Endothelial cell of umbilical vein (primary cell): Measurements from ENCODE around the gene USP37. TPM values are rescaled to one million over a fixed set of nuclear protein-coding genes. Genes with fewer than 3 reads are reported as not detected.

Experiments used
- BruUV-seq: library from RNA; stranded (reverse); fragments of 400-500 nt; replicated peaks from 2 replicates; lab custom pipeline; 2021; lab: Mats Ljungman, UMichigan
- CTCF ChIA-PET: fragments of 300-600, 350-600 bp; sonication (Branson Sonifier 250); formaldehyde crosslinking; loops from one replicate; lab custom pipeline; 2021; ENCODE audit warnings: antibody characterized with exemption, inconsistent platforms; lab: Charles Lee
- POLR2A ChIA-PET: fragments of 300-600, 350-600 bp; sonication (Branson Sonifier 250); formaldehyde crosslinking; loops from one replicate; lab custom pipeline; 2021; ENCODE audit warnings: antibody characterized with exemption, inconsistent platforms; lab: Charles Lee
- DNase-seq: peaks from one replicate; pipeline ENCODE4 v3.0.0-alpha.2; 2011; ENCODE audit warnings: low read depth, low spot score
- FAIRE-seq: peaks from 2 replicates; lab custom pipeline; 2011; peaks lifted over from hg19 to GRCh38; lab: Jason Lieb, UNC
- H2AFZ ChIP-seq: 2 replicates; pipeline ENCODE4 v1.6.0; 2012; ENCODE audit warnings: low read depth, low read length, control low read depth, inconsistent platforms
- H3K27ac ChIP-seq: 2 replicates; pipeline ENCODE4 v1.5.1; 2011; ENCODE audit warnings: low read depth, mild to moderate bottlenecking, control low read depth, low read length, moderate library complexity; ENCODE audit not compliant: insufficient read depth
- H3K27me3 ChIP-seq, 2 experiments: 2 replicates each; pipeline versions ENCODE4 v1.6.0 to v1.6.1; 2011; ENCODE audit warnings: low read length in 2 of 2, mixed read lengths in 1 of 2; ENCODE audit not compliant: control insufficient read depth in 2 of 2, insufficient read depth in 2 of 2
- H3K36me3 ChIP-seq, 2 experiments: 2 replicates in 1 of 2; 3 replicates in 1 of 2; pipeline ENCODE4 v1.5.1; 2011; ENCODE audit warnings: low read length in 2 of 2, mild to moderate bottlenecking in 1 of 2, moderate library complexity in 1 of 2; ENCODE audit not compliant: control insufficient read depth in 2 of 2, insufficient read depth in 2 of 2; ENCODE audit errors: extremely low read depth in 1 of 2
- H3K4me1 ChIP-seq: 3 replicates; pipeline ENCODE4 v1.5.1; 2011; ENCODE audit warnings: mild to moderate bottlenecking, low read length; ENCODE audit not compliant: control insufficient read depth, insufficient read depth; ENCODE audit errors: extremely low read depth
- H3K4me2 ChIP-seq: 2 replicates; pipeline ENCODE4 v1.6.1; 2011; ENCODE audit warnings: low read length, control low read depth, mixed read lengths; ENCODE audit not compliant: insufficient read depth
- H3K4me3 ChIP-seq, 3 experiments: fragments of 200-600 bp in 1 of 3; sonication (generic), shearing (Covaris generic) in 1 of 3; replicated peaks in 1 of 3; 2 replicates each; pipeline ENCODE4 v1.5.1; 2011 to 2016; ENCODE audit warnings: control low read depth in 3 of 3, low read length in 3 of 3, mild to moderate bottlenecking in 2 of 3, inconsistent platforms in 1 of 3, low read depth in 1 of 3, moderate library complexity in 1 of 3; ENCODE audit not compliant: insufficient read depth in 1 of 3
- H3K79me2 ChIP-seq: 2 replicates; pipeline ENCODE4 v1.6.0; 2012; ENCODE audit warnings: low read length, inconsistent platforms; ENCODE audit not compliant: control insufficient read depth, insufficient read depth
- H3K9ac ChIP-seq: replicated peaks from 2 replicates; pipeline ENCODE3; 2011; ENCODE audit warnings: low read length, control low read depth; ENCODE audit not compliant: insufficient read depth; ENCODE audit errors: extremely low read depth
- H3K9me1 ChIP-seq: replicated peaks from 3 replicates; pipeline ENCODE4 v1.6.0; 2011; ENCODE audit warnings: mild to moderate bottlenecking, low read length; ENCODE audit not compliant: control insufficient read depth, insufficient read depth; ENCODE audit errors: extremely low read depth
- H3K9me3 ChIP-seq: replicated peaks from 2 replicates; pipeline ENCODE4 v1.5.1; 2012; ENCODE audit warnings: low read length, inconsistent platforms; ENCODE audit not compliant: control insufficient read depth, insufficient read depth
- H4K20me1 ChIP-seq: replicated peaks from 2 replicates; pipeline ENCODE3; 2011; ENCODE audit warnings: mild to moderate bottlenecking, low read length; ENCODE audit not compliant: control insufficient read depth, insufficient read depth; ENCODE audit errors: extremely low read depth
- CTCF ChIP-seq, 2 donors: IDR thresholded peaks; 1 replicate in 1 of 2; 2 replicates in 1 of 2; pipeline ENCODE4 v1.5.1; 2011; ENCODE audit warnings: low read length in 2 of 2, mild to moderate bottlenecking in 2 of 2, moderate library complexity in 2 of 2, control low read depth in 1 of 2, inconsistent platforms in 1 of 2, low read depth in 1 of 2; ENCODE audit not compliant: insufficient read depth in 1 of 2; ENCODE audit errors: extremely low read depth in 1 of 2
- EZH2 ChIP-seq: IDR thresholded peaks from 2 replicates; pipeline ENCODE4 v1.6.1; 2012; ENCODE audit warnings: borderline replicate concordance, low read depth, mild to moderate bottlenecking, moderate library complexity, low read length, inconsistent platforms; ENCODE audit not compliant: severe bottlenecking
- FOS ChIP-seq: IDR thresholded peaks from 2 replicates; pipeline ENCODE4 v1.6.1; 2011; ENCODE audit warnings: mild to moderate bottlenecking, low read length, moderate library complexity, borderline replicate concordance; ENCODE audit not compliant: insufficient read depth
- GATA2 ChIP-seq: IDR thresholded peaks from 2 replicates; pipeline ENCODE4 v1.7.0; 2011; ENCODE audit warnings: low read depth, mild to moderate bottlenecking, moderate library complexity, mixed read lengths, low read length; ENCODE audit not compliant: insufficient read length, insufficient read depth
- JUN ChIP-seq: IDR thresholded peaks from 2 replicates; pipeline ENCODE4 v1.6.1; 2011; ENCODE audit warnings: borderline replicate concordance, low read depth; ENCODE audit not compliant: insufficient read length, insufficient read depth
- MAX ChIP-seq: IDR thresholded peaks from 2 replicates; pipeline ENCODE4 v1.6.1; 2011; ENCODE audit not compliant: insufficient read depth, insufficient read length
- MYC ChIP-seq: IDR thresholded peaks from one replicate; pipeline ENCODE4 v1.6.1; 2011; ENCODE audit warnings: mild to moderate bottlenecking, low read depth, low read length
- POLR2A ChIP-seq: IDR thresholded peaks from 2 replicates; pipeline ENCODE4 v1.6.1; 2012; ENCODE audit warnings: low read depth, mild to moderate bottlenecking, control low read depth, low read length
- POLR2AphosphoS5 ChIP-seq: IDR thresholded peaks from 2 replicates; pipeline ENCODE4 v1.6.1; 2012; ENCODE audit warnings: low read depth, mild to moderate bottlenecking, control low read depth, low read length, moderate library complexity; ENCODE audit not compliant: insufficient read depth
- dilution Hi-C: fragments of 300-500 bp; cut with MboI; formaldehyde crosslinking; loops from one replicate; pipeline ENCODE4 v1.15.0; 2019; ENCODE audit warnings: low sequenced_read_pairs; ENCODE audit not compliant: extremely low pct_ligation_motif_present
- intact Hi-C: fragments of 100-400 bp; cut with micrococcal nuclease; formaldehyde crosslinking; loops from one replicate; pipeline ENCODE4 v1.10.0; 2022
- polyA plus RNA-seq, 4 experiments: library from polyadenylated mRNA; depleted of rRNA in 3 of 4; stranded (reverse) in 3 of 4; unstranded in 1 of 4; fragments of >200 nt; gene quantifications; 2 replicates each; pipeline versions ENCODE4 v1.2.1 to v1.2.3, GENCODE V29; 2011 to 2012; ENCODE audit warnings: missing spikeins in 1 of 4
- total RNA-seq: library from RNA; stranded (reverse); gene quantifications from 2 replicates; pipeline ENCODE4 v1.2.3, GENCODE V29; 2021

The USP37 gene
- total and polyA plus RNA-seq, 2 donors (not counting 3 experiments of a cell fraction or from before 2014, with no cell fraction given) = 1.9 to 14.4 TPM

DNA sequence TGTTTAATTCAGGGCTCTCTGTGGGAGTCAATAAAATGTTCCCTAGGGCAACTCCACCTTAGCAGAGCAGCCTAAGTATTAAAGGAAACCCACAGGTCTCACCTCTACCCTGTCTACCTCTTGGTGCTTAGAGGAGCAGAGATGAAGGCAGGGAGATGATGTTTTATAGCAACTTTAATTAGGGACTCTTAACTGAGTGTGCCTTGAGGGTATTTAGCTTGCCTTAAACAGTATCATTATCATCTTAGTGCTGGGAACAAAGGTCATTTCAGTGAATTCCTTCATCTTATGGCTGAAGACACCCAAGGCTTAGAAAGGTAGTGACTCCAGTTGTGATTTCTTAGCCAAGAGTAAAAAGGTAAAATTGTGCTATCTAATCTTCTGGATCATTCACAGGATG, 122.5 kb downstream of the USP37 start:
- TF ChIP-seq EZH2 = no peak
- no peak for TF ChIP-seq MAX
- no peak for TF ChIP-seq MYC
- TF ChIP-seq GATA2 = no peak
- no peak for TF ChIP-seq CTCF (IDR thresholded peaks at IDR 0.05; ENCODE audit: extremely low read depth in 1 of 2, insufficient read depth in 1 of 2, low read depth in 1 of 2, low read length in 2 of 2)
- no peak for TF ChIP-seq POLR2A
- TF ChIP-seq JUN = no peak
- no peak for TF ChIP-seq FOS
- TF ChIP-seq POLR2AphosphoS5 = no peak
- no peak for DNase-seq
- dilution Hi-C loops (no loop called here), intact Hi-C loops (no loop called here)
- Histone ChIP-seq H3K4me2 (no peak overlapping the region), H3K4me3 (no peak overlapping the region), H3K27me3 (no peaks in the 10 kb centered on the region), H2AFZ (no peak overlapping the region), H3K79me2 (no peaks in the 10 kb centered on the region), H3K9ac (no peak overlapping the region), H3K9me3 (no peaks in the 10 kb centered on the region), H3K4me1 (peaks cover 12% of the 10 kb centered on the region), H4K20me1 (no peaks in the 10 kb centered on the region), H3K9me1 (no peaks in the 10 kb centered on the region), H3K27ac (no peak overlapping the region), H3K36me3 (no peaks in the 10 kb centered on the region)
- POLR2A ChIA-PET = no interaction called here
- no TSS peak for BruUV-seq
- CTCF ChIA-PET = no interaction called here
- no peak for FAIRE-seq
